ENCODE results near the gene PDE11A.

Gene PDE11A

GRCh38 chr2:177728920-177729319 is 343.7 kb downstream of the PDE11A start:
- Histone ChIP-seq H3K4me1 (ENCODE audit: insufficient read depth, low read length) (peaks cover 13% of the 10 kb centered on the region), H3K27me3 (ENCODE audit: control insufficient read depth in 1 of 2, insufficient read depth in 2 of 2, low read length in 2 of 2) (no peaks in the 10 kb centered on the region), H3K27ac (ENCODE audit: low read depth, low read length) (no peak overlapping the region), H3K9ac (ENCODE audit: low read length) (no peak overlapping the region), H3K9me3 (ENCODE audit: low read length) (no peaks in the 10 kb centered on the region), H3K36me3 (ENCODE audit: insufficient read depth, low read length) (no peaks in the 10 kb centered on the region), H3K4me3 (ENCODE audit: low read depth in 1 of 2, low read length in 2 of 2) (no peak overlapping the region)

- Histone ChIP-seq H3K27ac (ENCODE audit: low read depth, low read length) (no peak overlapping the region), H3K27me3 (ENCODE audit: control insufficient read depth in 1 of 2, insufficient read depth in 2 of 2, low read length in 2 of 2) (no peaks in the 10 kb centered on the region), H3K4me1 (ENCODE audit: insufficient read depth, low read length) (peaks cover 13% of the 10 kb centered on the region), H3K36me3 (ENCODE audit: insufficient read depth, low read length) (no peaks in the 10 kb centered on the region), H3K9ac (ENCODE audit: low read length) (no peak overlapping the region), H3K9me3 (ENCODE audit: low read length) (no peaks in the 10 kb centered on the region), H3K4me3 (ENCODE audit: low read depth in 1 of 2, low read length in 2 of 2) (no peak overlapping the region)
These were observed 344.2 kb downstream of the PDE11A start for GRCh38 chr2:177728399-177728765.

GRCh38 chr2:177727577-177728398 is 344.8 kb downstream of the PDE11A start:
- peaks cover 13% of the 10 kb centered on the region for H3K4me1 ChIP-seq (ENCODE audit: insufficient read depth, low read length)
- H3K4me3 ChIP-seq (ENCODE audit: low read depth in 1 of 2, low read length in 2 of 2): no peak overlapping the region
- no peak overlapping the region for H3K27ac ChIP-seq (ENCODE audit: low read depth, low read length)
- H3K9ac ChIP-seq (ENCODE audit: low read length): no peak overlapping the region
- H3K9me3 ChIP-seq (ENCODE audit: low read length): no peaks in the 10 kb centered on the region
- H3K36me3 ChIP-seq (ENCODE audit: insufficient read depth, low read length): no peaks in the 10 kb centered on the region
- no peaks in the 10 kb centered on the region for H3K27me3 ChIP-seq (ENCODE audit: control insufficient read depth in 1 of 2, insufficient read depth in 2 of 2, low read length in 2 of 2)

GRCh38 chr2:177726931-177727348 is 345.6 kb downstream of the PDE11A start:
- no peaks in the 10 kb centered on the region for H3K36me3 ChIP-seq (ENCODE audit: insufficient read depth, low read length)
- no peak overlapping the region for H3K4me3 ChIP-seq (ENCODE audit: low read depth in 1 of 2, low read length in 2 of 2)
- H3K4me1 ChIP-seq (ENCODE audit: insufficient read depth, low read length): peaks cover 13% of the 10 kb centered on the region
- H3K27ac ChIP-seq (ENCODE audit: low read depth, low read length): no peak overlapping the region
- H3K27me3 ChIP-seq (ENCODE audit: control insufficient read depth in 1 of 2, insufficient read depth in 2 of 2, low read length in 2 of 2): no peaks in the 10 kb centered on the region
- no peaks in the 10 kb centered on the region for H3K9me3 ChIP-seq (ENCODE audit: low read length)
- no peak overlapping the region for H3K9ac ChIP-seq (ENCODE audit: low read length)

GRCh38 chr2:177724398-177725287 is 347.9 kb downstream of the PDE11A start:
- Histone ChIP-seq H3K9ac (ENCODE audit: low read length) (no peak overlapping the region), H3K9me3 (ENCODE audit: low read length) (no peaks in the 10 kb centered on the region), H3K4me3 (ENCODE audit: low read depth in 1 of 2, low read length in 2 of 2) (no peak overlapping the region), H3K36me3 (ENCODE audit: insufficient read depth, low read length) (no peaks in the 10 kb centered on the region), H3K27ac (ENCODE audit: low read depth, low read length) (no peak overlapping the region), H3K27me3 (ENCODE audit: control insufficient read depth in 1 of 2, insufficient read depth in 2 of 2, low read length in 2 of 2) (no peaks in the 10 kb centered on the region), H3K4me1 (ENCODE audit: insufficient read depth, low read length) (peaks cover 13% of the 10 kb centered on the region)

GRCh38 chr2:177723235-177723634 is 349.3 kb downstream of the PDE11A start:
- Histone ChIP-seq H3K36me3 (ENCODE audit: insufficient read depth, low read length) (no peaks in the 10 kb centered on the region), H3K4me1 (ENCODE audit: insufficient read depth, low read length) (peaks cover 10% of the 10 kb centered on the region), H3K4me3 (ENCODE audit: low read depth in 1 of 2, low read length in 2 of 2) (no peak overlapping the region)

GRCh38 chr2:177721818-177722567 is 350.6 kb downstream of the PDE11A start:
- no peaks in the 10 kb centered on the region for H3K9me3 ChIP-seq (ENCODE audit: low read length)
- H3K4me1 ChIP-seq (ENCODE audit: insufficient read depth, low read length): peaks cover 10% of the 10 kb centered on the region
- H3K27me3 ChIP-seq (ENCODE audit: control insufficient read depth in 1 of 2, insufficient read depth in 2 of 2, low read length in 2 of 2): no peaks in the 10 kb centered on the region
- H3K27ac ChIP-seq (ENCODE audit: low read depth, low read length): no peak overlapping the region
- no peaks in the 10 kb centered on the region for H3K36me3 ChIP-seq (ENCODE audit: insufficient read depth, low read length)
- H3K4me3 ChIP-seq (ENCODE audit: low read depth in 1 of 2, low read length in 2 of 2): no peak overlapping the region
- H3K9ac ChIP-seq (ENCODE audit: low read length): no peak overlapping the region

More at GRCh38 chr2:177723235-177723634, 349.3 kb downstream of the PDE11A start:
- H3K9ac ChIP-seq (ENCODE audit: low read length): no peak overlapping the region
- H3K27me3 ChIP-seq (ENCODE audit: control insufficient read depth in 1 of 2, insufficient read depth in 2 of 2, low read length in 2 of 2): no peaks in the 10 kb centered on the region
- no peaks in the 10 kb centered on the region for H3K9me3 ChIP-seq (ENCODE audit: low read length)
- no peak overlapping the region for H3K27ac ChIP-seq (ENCODE audit: low read depth, low read length)

GRCh38 chr2:177721087-177721486 is 351.5 kb downstream of the PDE11A start:
- Histone ChIP-seq H3K9ac (ENCODE audit: low read length) (no peak overlapping the region), H3K36me3 (ENCODE audit: insufficient read depth, low read length) (no peaks in the 10 kb centered on the region), H3K4me1 (ENCODE audit: insufficient read depth, low read length) (peaks cover 10% of the 10 kb centered on the region), H3K27ac (ENCODE audit: low read depth, low read length) (no peak overlapping the region), H3K27me3 (ENCODE audit: control insufficient read depth in 1 of 2, insufficient read depth in 2 of 2, low read length in 2 of 2) (no peaks in the 10 kb centered on the region), H3K9me3 (ENCODE audit: low read length) (no peaks in the 10 kb centered on the region), H3K4me3 (ENCODE audit: low read depth in 1 of 2, low read length in 2 of 2) (no peak overlapping the region)

- Histone ChIP-seq H3K27ac (ENCODE audit: low read depth, low read length) (no peak overlapping the region), H3K4me1 (ENCODE audit: insufficient read depth, low read length) (peaks cover 5% of the 10 kb centered on the region), H3K9ac (ENCODE audit: low read length) (no peak overlapping the region), H3K27me3 (ENCODE audit: control insufficient read depth in 1 of 2, insufficient read depth in 2 of 2, low read length in 2 of 2) (no peaks in the 10 kb centered on the region), H3K36me3 (ENCODE audit: insufficient read depth, low read length) (no peaks in the 10 kb centered on the region), H3K9me3 (ENCODE audit: low read length) (no peaks in the 10 kb centered on the region), H3K4me3 (ENCODE audit: low read depth in 1 of 2, low read length in 2 of 2) (no peak overlapping the region)
These were observed 354.6 kb downstream of the PDE11A start for GRCh38 chr2:177717831-177718618.

GRCh38 chr2:177716484-177716883 is 356.1 kb downstream of the PDE11A start:
- H3K27me3 ChIP-seq (ENCODE audit: control insufficient read depth in 1 of 2, insufficient read depth in 2 of 2, low read length in 2 of 2): no peaks in the 10 kb centered on the region
- H3K4me3 ChIP-seq (ENCODE audit: low read depth in 1 of 2, low read length in 2 of 2): no peak overlapping the region
- no peaks in the 10 kb centered on the region for H3K36me3 ChIP-seq (ENCODE audit: insufficient read depth, low read length)
- peaks cover 5% of the 10 kb centered on the region for H3K4me1 ChIP-seq (ENCODE audit: insufficient read depth, low read length)
- H3K9ac ChIP-seq (ENCODE audit: low read length): no peak overlapping the region
- H3K27ac ChIP-seq (ENCODE audit: low read depth, low read length): no peak overlapping the region
- H3K9me3 ChIP-seq (ENCODE audit: low read length): no peaks in the 10 kb centered on the region

Data from muscle layer of colon (tissue), 2 donors.